GM12872 (cell line): ENCODE measurements around the gene CFTR.

Experiments used
- TF ChIP-seq, protein P1 (sequence below): IDR thresholded peaks from 3 replicates; pipeline ENCODE4 v1.5.1; 2011; ENCODE audit warnings: low read depth, mild to moderate bottlenecking, low read length, moderate library complexity; ENCODE audit not compliant: insufficient read depth

Gene CFTR

DNA sequence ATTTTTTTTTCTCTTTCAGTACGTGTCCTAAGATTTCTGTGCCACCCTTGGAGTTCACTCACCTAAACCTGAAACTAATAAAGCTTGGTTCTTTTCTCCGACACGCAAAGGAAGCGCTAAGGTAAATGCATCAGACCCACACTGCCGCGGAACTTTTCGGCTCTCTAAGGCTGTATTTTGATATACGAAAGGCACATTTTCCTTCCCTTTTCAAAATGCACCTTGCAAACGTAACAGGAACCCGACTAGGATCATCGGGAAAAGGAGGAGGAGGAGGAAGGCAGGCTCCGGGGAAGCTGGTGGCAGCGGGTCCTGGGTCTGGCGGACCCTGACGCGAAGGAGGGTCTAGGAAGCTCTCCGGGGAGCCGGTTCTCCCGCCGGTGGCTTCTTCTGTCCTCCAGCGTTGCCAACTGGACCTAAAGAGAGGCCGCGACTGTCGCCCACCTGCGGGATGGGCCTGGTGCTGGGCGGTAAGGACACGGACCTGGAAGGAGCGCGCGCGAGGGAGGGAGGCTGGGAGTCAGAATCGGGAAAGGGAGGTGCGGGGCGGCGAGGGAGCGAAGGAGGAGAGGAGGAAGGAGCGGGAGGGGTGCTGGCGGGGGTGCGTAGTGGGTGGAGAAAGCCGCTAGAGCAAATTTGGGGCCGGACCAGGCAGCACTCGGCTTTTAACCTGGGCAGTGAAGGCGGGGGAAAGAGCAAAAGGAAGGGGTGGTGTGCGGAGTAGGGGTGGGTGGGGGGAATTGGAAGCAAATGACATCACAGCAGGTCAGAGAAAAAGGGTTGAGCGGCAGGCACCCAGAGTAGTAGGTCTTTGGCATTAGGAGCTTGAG lies at the start of gene CFTR:
Gene CFTR (plus strand): TSS at position 801 of the 830 bp plus-strand sequence. CDS start 70 bp downstream, outside the sequence.
- TF ChIP-seq, protein P1, sequence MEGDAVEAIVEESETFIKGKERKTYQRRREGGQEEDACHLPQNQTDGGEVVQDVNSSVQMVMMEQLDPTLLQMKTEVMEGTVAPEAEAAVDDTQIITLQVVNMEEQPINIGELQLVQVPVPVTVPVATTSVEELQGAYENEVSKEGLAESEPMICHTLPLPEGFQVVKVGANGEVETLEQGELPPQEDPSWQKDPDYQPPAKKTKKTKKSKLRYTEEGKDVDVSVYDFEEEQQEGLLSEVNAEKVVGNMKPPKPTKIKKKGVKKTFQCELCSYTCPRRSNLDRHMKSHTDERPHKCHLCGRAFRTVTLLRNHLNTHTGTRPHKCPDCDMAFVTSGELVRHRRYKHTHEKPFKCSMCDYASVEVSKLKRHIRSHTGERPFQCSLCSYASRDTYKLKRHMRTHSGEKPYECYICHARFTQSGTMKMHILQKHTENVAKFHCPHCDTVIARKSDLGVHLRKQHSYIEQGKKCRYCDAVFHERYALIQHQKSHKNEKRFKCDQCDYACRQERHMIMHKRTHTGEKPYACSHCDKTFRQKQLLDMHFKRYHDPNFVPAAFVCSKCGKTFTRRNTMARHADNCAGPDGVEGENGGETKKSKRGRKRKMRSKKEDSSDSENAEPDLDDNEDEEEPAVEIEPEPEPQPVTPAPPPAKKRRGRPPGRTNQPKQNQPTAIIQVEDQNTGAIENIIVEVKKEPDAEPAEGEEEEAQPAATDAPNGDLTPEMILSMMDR, result no peak

DNA sequence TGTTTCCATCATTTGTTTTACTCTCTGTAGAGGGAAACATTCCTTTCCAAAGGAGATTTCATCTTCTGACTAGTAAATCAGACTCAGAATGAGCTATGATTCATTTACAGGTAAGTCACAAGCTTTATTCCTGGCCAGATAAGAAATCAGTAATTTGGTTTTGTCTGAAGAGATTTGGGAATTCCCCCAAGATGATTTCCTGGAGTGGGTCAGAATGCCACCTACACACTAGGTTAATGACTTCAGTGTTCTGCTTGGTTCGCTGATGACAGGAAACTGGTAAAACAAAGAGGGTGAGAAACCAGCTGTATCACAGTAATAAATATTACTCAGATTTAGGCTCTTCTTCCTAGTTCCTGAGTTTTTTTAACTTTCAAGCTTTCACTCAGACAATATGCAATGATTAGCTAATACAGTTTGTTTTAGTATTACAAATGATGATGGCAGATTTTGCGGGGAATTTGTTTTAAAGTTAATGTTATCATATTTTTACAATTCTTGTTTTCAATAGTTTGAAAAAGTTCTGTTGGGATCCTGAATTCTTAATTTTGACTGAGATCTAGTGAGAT lies 44.3 kb upstream of the CFTR start:
- TF ChIP-seq, protein P1, result no peak

DNA sequence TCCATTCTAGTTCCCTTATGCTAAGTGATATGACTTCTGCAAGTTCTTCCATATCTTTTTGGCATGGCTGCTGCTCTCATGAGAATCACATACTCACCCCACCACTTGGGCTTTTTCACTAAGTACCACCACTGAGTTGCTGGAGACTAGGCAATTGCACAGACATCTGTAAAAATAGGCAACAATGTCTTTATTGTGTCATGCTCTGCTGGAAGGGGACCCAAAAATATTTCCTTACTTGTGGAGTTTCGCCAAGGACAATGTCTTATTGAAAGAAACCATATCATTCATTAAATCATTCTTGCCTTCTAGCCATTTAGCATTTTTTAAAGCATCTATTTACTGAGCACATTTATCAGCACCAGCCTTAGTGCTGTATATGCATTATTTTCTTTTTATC lies 35.2 kb upstream of the CFTR start:
- TF ChIP-seq, protein P1, result no peak

DNA sequence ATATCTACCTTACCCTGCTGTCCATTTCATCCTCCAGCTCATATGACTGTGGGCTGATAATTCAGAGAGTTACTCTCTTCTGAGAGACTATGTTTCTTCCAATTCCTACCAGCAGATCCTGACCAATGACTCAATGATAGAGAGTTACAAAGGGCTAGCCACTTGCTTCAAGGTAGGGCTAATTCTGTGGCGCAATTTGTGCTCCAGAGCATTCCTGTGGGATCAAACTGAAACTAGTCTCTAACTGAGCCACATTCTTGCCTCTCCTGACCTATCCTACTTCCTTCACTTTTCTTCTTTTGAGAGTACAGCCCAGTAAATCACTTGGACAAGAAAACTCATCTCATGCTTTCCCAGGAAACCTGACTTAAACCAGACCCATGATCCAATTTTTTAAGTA lies 34.6 kb upstream of the CFTR start:
- TF ChIP-seq, protein P1, result no peak

DNA sequence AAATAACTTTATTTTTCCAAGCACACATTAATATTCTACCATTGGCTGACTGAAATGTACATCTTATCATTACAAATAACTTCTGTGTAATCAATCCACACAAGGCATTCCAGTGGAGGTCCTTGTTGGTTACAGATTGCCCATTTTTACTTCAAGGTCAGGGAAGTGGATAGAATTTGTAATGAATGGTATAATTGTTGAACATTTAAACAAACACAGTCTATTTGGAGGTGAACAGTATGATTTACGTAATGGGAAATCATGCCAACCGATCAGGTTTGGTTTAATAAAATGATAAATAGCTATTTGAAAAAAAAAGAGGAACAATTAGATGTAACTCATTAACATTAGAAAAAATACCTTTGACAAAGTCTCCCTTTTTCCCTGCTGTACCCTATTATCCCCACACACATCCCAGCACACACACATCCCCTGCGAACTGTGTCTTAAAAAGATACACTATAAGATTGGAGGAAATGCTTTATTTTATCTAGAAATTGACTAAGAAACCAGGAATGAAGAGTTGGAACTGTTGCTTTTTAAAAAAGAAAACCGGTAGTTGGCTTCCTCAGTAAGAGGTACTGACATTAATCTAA lies 33.5 kb upstream of the CFTR start:
- TF ChIP-seq, protein P1, result no peak

DNA sequence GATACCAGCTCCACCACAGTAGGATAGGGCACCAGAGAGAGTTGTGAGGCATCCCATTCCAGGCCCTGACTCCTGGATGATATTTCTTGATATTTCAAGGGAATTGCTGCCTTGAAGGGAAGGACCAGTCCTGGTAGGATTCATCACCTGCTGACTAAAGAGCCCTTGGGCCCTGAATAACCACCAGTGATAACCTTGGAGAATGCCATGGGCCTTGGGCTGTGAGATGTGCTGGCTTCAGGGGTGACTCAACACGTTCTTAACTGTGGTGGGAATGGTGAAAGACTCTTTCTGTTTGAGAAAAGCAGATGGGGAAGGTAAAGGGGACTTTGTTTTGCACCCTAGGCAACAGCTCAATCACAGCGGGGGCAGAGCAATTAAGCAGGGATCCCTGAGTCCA lies 31.2 kb upstream of the CFTR start:
- TF ChIP-seq, protein P1, result no peak

DNA sequence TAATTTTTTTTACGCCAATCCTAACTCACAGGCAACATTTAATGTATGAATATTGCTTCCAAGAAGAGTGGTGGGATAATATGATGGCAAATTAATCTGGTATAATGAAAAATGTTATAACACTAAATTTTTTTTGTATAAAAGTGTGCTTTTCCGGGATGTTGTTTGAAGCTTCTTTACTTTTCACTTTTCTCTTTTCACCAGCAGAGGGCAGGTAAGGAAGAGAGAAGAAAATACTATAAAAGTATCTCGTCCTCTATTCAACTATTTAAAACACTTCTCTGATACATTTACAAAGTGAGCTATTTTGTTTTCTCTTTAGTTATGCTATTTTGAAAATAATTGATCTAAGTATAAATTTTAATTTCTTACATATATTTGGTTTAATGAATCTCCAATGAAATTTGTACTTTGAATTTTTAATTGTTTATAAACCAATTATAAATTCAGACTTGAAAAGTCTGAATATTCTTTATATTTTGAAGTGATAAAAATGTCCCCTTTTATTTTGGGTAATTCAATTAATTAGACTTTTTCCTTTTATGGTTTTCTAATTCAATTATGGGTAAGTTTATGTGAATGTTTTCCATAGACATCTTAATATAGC lies 20.7 kb upstream of the CFTR start:
- TF ChIP-seq, protein P1, result peak; percentile 54; the same call in 2 of the 3 replicates
